Panc1 (cell line): ENCODE results near the gene SNTG2. TPM values are rescaled to one million over a fixed set of nuclear protein-coding genes. Genes with fewer than 3 reads are reported as not detected.

Experiments used
- ATAC-seq: fragments of 200-7000 bp; cut with Tn5 transposase; 2 replicates; pipeline ENCODE4 v1.9.1; 2020; ENCODE audit warnings: mild to moderate bottlenecking, moderate library complexity
- BruUV-seq: library from RNA; stranded (reverse); fragments of 400-500 nt; replicated peaks from 2 replicates; lab custom pipeline; 2021; lab: Mats Ljungman, UMichigan
- CTCF ChIA-PET: fragments of 300-600 bp; sonication (Branson Sonifier 250); formaldehyde crosslinking; loops from one replicate; lab custom pipeline; 2022; ENCODE audit warnings: antibody characterized with exemption; lab: Charles Lee
- POLR2A ChIA-PET: fragments of 300-600 bp; sonication (Branson Sonifier 250); formaldehyde crosslinking; loops from one replicate; lab custom pipeline; 2022; ENCODE audit warnings: antibody characterized with exemption; lab: Charles Lee
- DNase-seq: peaks from one replicate; pipeline ENCODE4 v3.0.0-alpha.2; 2010; ENCODE audit warnings: low read depth, low spot score
- H3K27ac ChIP-seq: 2 replicates; pipeline ENCODE4 v1.5.1; 2011; ENCODE audit warnings: mild to moderate bottlenecking, low read length, inconsistent platforms
- H3K27me3 ChIP-seq: fragments of 200-500 bp; sonication (Bioruptor generic); 2 replicates; pipeline ENCODE4 v1.6.0; 2014; ENCODE audit warnings: low read length, inconsistent platforms; ENCODE audit not compliant: control insufficient read depth, insufficient read depth
- H3K36me3 ChIP-seq: fragments of 200-500 bp; sonication (Bioruptor generic); 2 replicates; pipeline ENCODE4 v1.5.1; 2014; ENCODE audit warnings: inconsistent platforms, mild to moderate bottlenecking, low read length, moderate library complexity; ENCODE audit not compliant: control insufficient read depth, insufficient read depth
- H3K4me1 ChIP-seq: 2 replicates; pipeline ENCODE4 v1.5.1; 2011; ENCODE audit warnings: inconsistent platforms, mild to moderate bottlenecking, low read length, moderate library complexity; ENCODE audit not compliant: control insufficient read depth, insufficient read depth
- H3K4me3 ChIP-seq, 2 experiments: 2 replicates each; pipeline ENCODE4 v1.5.1; 2011 to 2012; ENCODE audit warnings: low read depth in 2 of 2, low read length in 2 of 2, mild to moderate bottlenecking in 2 of 2, inconsistent platforms in 1 of 2, moderate library complexity in 1 of 2
- H3K9me3 ChIP-seq: fragments of 200-500 bp; sonication (Bioruptor generic); 2 replicates; pipeline ENCODE4 v1.5.1; 2014; ENCODE audit warnings: low read depth, mild to moderate bottlenecking, inconsistent platforms, low read length, moderate library complexity; ENCODE audit not compliant: control insufficient read depth, insufficient read depth
- CTCF ChIP-seq: fragments of 450-650 bp; IDR thresholded peaks from 2 replicates; pipeline ENCODE4 v1.5.1; 2017; ENCODE audit warnings: mild to moderate bottlenecking
- POLR2AphosphoS5 ChIP-seq: IDR thresholded peaks from 2 replicates; pipeline ENCODE4 v1.6.1; 2012; ENCODE audit warnings: mild to moderate bottlenecking, low read depth, low read length, moderate library complexity
- REST ChIP-seq, 2 experiments: IDR thresholded peaks; 2 replicates each; pipeline ENCODE4 v1.6.1; 2011 to 2012; ENCODE audit warnings: low read depth in 2 of 2, control low read depth in 1 of 2, low read length in 1 of 2, mild to moderate bottlenecking in 1 of 2, moderate library complexity in 1 of 2; ENCODE audit not compliant: insufficient read depth in 1 of 2
- SIN3A ChIP-seq: IDR thresholded peaks from 2 replicates; pipeline ENCODE4 v1.6.1; 2012; ENCODE audit warnings: low read depth, mild to moderate bottlenecking, low read length, moderate library complexity, borderline replicate concordance; ENCODE audit not compliant: insufficient read depth
- TCF7L2 ChIP-seq: IDR thresholded peaks from 2 replicates; pipeline ENCODE4 v1.6.1; 2011; ENCODE audit warnings: mild to moderate bottlenecking, low read depth, low read length, inconsistent platforms
- in situ Hi-C: cut with HindIII; loops from 2 replicates; pipeline ENCODE4 v1.10.0; 2016; ENCODE audit warnings: low sequenced_read_pairs, low pct_unique_long_range_greater_than_20kb
- intact Hi-C: fragments of 100-400 bp; cut with micrococcal nuclease; formaldehyde crosslinking; loops from one replicate; pipeline ENCODE4 v1.10.0; 2022; ENCODE audit not compliant: unreplicated experiment
- total RNA-seq: library from RNA; stranded (reverse); gene quantifications from one replicate; pipeline ENCODE4 v1.2.1, GENCODE V29; 2021; ENCODE audit not compliant: unreplicated experiment

Gene SNTG2
- total RNA-seq, 1 experiment from 2014 or later: not detected

GRCh38 chr2:953975-954686, 3.5 kb downstream of the SNTG2 start:
- Histone ChIP-seq H3K27ac (no peak overlapping the region), H3K27me3 (no peaks in the 10 kb centered on the region; the same call in 1 of the 2 replicates), H3K9me3 (no peaks in the 10 kb centered on the region), H3K4me1 (peaks cover 3% of the 10 kb centered on the region; the same call in 1 of the 2 replicates), H3K36me3 (no peaks in the 10 kb centered on the region), H3K4me3 (no peak overlapping the region)
- intact Hi-C loops: loop anchor here (5.0 kb wide), 1 partner anchor 188 kb away; no protein-coding TSS in a partner anchor
- CTCF ChIA-PET: interaction anchor here (0.5 to 0.6 kb wide), 2 partner anchors 237 to 710 kb away, joined by 3 to 8 read pairs; no protein-coding TSS in a partner anchor
- peak; percentile 20 for DNase-seq
- in situ Hi-C loops: no loop called here
- ATAC-seq: peak; percentile 78; the same call in 1 of the 2 replicates
- TF ChIP-seq TCF7L2 (no peak), CTCF (peak; percentile 60)
- POLR2A ChIA-PET: interaction anchor here (0.6 kb wide), 1 partner anchor 97 kb away, joined by 3 read pairs; no protein-coding TSS in a partner anchor
- BruUV-seq: no TSS peak

- H3K4me3 ChIP-seq: no peak overlapping the region
- H3K36me3 ChIP-seq: no peaks in the 10 kb centered on the region
- ChIA-PET CTCF (no interaction called here), POLR2A (interaction anchor here (0.6 kb wide), 1 partner anchor 97 kb away, joined by 3 read pairs; no protein-coding TSS in a partner anchor)
- no peak overlapping the region for H3K27ac ChIP-seq
- in situ Hi-C loops: no loop called here
- intact Hi-C loops: loop anchor here (5.0 kb wide), 1 partner anchor 188 kb away; no protein-coding TSS in a partner anchor
- H3K9me3 ChIP-seq: no peaks in the 10 kb centered on the region
- BruUV-seq: no TSS peak
- H3K27me3 ChIP-seq: no peaks in the 10 kb centered on the region; the same call in 1 of the 2 replicates
- no peak for TF ChIP-seq POLR2AphosphoS5
- peak; percentile 24; the same call in 1 of the 2 replicates for TF ChIP-seq CTCF
- no peaks in the 10 kb centered on the region; the same call in 1 of the 2 replicates for H3K4me1 ChIP-seq
- ATAC-seq (no peak), DNase-seq (no peak)
These were observed 4.0 kb downstream of the SNTG2 start for GRCh38 chr2:954687-955000.

- intact Hi-C loops: loop anchor here (2.0 kb wide), 1 partner anchor 589 kb away; no protein-coding TSS in a partner anchor
- ATAC-seq: no peak
- CTCF ChIA-PET: no interaction called here
These were observed 5.4 kb downstream of the SNTG2 start for GRCh38 chr2:955829-956731.

More at GRCh38 chr2:955829-956731, 5.4 kb downstream of the SNTG2 start:
- H3K27me3 ChIP-seq: no peaks in the 10 kb centered on the region; the same call in 1 of the 2 replicates
- no peaks in the 10 kb centered on the region for H3K4me1 ChIP-seq
- no TSS peak for BruUV-seq
- H3K27ac ChIP-seq: no peak overlapping the region
- DNase-seq: no peak
- H3K4me3 ChIP-seq: no peak overlapping the region
- no peak for TF ChIP-seq POLR2AphosphoS5
- no peak for TF ChIP-seq SIN3A
- no peak for TF ChIP-seq CTCF
- TF ChIP-seq TCF7L2: no peak
- TF ChIP-seq REST (IDR thresholded peaks at IDR 0.05; ENCODE audit: insufficient read depth in 1 of 2, low read depth in 2 of 2, low read length in 1 of 2): no peak
- H3K9me3 ChIP-seq: no peaks in the 10 kb centered on the region
- POLR2A ChIA-PET: no interaction called here
- in situ Hi-C loops: no loop called here
- H3K36me3 ChIP-seq: no peaks in the 10 kb centered on the region
